ENCODE results near the gene PRKN.

DNA sequence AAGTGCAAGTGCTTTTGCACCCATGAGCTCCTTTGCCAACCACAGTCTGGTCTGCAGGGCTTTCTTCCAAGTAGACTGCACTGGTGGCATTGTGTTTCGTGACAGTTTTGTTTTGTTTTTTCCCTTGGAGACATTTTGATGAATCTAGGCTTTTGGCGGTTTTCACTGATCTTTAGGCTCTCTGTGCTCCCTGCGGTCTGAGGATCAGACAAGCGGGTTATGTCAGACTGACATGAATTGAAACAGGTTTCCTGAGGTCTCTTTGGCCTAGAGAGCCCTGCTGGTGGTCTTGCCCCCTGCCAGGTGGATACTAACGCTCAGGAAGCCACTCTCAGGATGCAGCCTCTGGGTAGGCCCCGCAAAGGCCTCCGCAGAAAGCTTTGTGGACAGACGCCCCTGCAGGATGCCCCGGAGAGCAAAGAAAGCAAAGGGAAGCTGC lies 898.3 kb downstream of the PRKN start:
- TF ChIP-seq EZH2 (IDR thresholded peaks at IDR 0.05; ENCODE audit: insufficient read depth, poor library complexity, severe bottlenecking) = no peak
- TF ChIP-seq EZH2phosphoT487 (IDR thresholded peaks at IDR 0.05; ENCODE audit: insufficient read depth, low read depth) = no peak
